Left ventricle myocardium inferior (tissue), 1 donor: ENCODE measurements around the gene ESYT2. TPM values are rescaled to one million over a fixed set of nuclear protein-coding genes. Genes with fewer than 3 reads are reported as not detected.

Experiments
- DNase-seq: peaks from one replicate; pipeline ENCODE4 v3.0.0-alpha.2; 2020
- H3K27ac ChIP-seq: fragments of 200-600 bp; replicated peaks from 2 replicates; pipeline ENCODE4 v1.8.0; 2021
- H3K27me3 ChIP-seq: fragments of 200-600 bp; 2 replicates; pipeline ENCODE4 v1.8.0; 2021; ENCODE audit warnings: low read depth
- H3K36me3 ChIP-seq: fragments of 200-600 bp; 2 replicates; pipeline ENCODE4 v1.8.0; 2021
- H3K4me1 ChIP-seq: fragments of 200-600 bp; 2 replicates; pipeline ENCODE4 v1.8.0; 2021
- H3K4me3 ChIP-seq: fragments of 200-600 bp; 2 replicates; pipeline ENCODE4 v1.8.0; 2021; ENCODE audit warnings: mild to moderate bottlenecking, moderate library complexity
- H3K9me3 ChIP-seq: fragments of 200-600 bp; replicated peaks from 2 replicates; pipeline ENCODE4 v1.8.0; 2021
- intact Hi-C: fragments of 100-400 bp; cut with micrococcal nuclease; formaldehyde crosslinking; loops from one replicate; pipeline ENCODE4 v1.11.0; 2022
- total RNA-seq: library from RNA; stranded (reverse); fragmentation: NEBNext Ultra II Directional; extraction: Animal tissue kit (Norgen Biotek cat#: 25700); gene quantifications from one replicate; pipeline ENCODE4 v1.2.1, GENCODE V29; 2021
- TF ChIP-seq, protein P1 (sequence below): fragments of 200-600 bp; IDR thresholded peaks from 2 replicates; pipeline ENCODE4 v1.8.0; 2021; ENCODE audit warnings: antibody characterized with exemption, mild to moderate bottlenecking, borderline replicate concordance
- donor health status: DM: no; HTN: yes; CAD: no; lungs with severe emphysema.

The ESYT2 gene
- total RNA-seq, 1 donor from 2014 or later = 41.1 TPM

DNA sequence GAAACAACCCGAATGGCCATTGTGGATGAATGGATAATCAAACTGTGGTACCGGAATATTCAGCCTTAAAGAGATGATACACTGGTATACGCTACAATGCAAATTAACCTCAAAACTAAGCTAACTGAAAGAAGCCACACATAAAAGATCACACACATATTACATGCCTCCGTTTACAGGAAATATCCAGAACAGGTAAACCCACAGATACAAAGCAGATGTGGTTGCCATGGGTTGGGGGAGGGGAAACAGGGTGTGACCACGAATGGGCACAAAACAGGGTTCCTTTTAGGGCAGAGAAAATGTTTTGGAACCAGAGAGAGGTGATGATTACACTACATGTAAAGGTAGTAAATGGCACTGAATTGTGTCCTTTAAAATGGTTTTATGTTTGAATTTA is 16.6 kb downstream of the ESYT2 start:
- no peaks in the 10 kb centered on the region for H3K9me3 ChIP-seq
- no peak for DNase-seq
- TF ChIP-seq, protein P1, sequence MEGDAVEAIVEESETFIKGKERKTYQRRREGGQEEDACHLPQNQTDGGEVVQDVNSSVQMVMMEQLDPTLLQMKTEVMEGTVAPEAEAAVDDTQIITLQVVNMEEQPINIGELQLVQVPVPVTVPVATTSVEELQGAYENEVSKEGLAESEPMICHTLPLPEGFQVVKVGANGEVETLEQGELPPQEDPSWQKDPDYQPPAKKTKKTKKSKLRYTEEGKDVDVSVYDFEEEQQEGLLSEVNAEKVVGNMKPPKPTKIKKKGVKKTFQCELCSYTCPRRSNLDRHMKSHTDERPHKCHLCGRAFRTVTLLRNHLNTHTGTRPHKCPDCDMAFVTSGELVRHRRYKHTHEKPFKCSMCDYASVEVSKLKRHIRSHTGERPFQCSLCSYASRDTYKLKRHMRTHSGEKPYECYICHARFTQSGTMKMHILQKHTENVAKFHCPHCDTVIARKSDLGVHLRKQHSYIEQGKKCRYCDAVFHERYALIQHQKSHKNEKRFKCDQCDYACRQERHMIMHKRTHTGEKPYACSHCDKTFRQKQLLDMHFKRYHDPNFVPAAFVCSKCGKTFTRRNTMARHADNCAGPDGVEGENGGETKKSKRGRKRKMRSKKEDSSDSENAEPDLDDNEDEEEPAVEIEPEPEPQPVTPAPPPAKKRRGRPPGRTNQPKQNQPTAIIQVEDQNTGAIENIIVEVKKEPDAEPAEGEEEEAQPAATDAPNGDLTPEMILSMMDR = no peak
- H3K27me3 ChIP-seq = no peaks in the 10 kb centered on the region
- intact Hi-C loops = no loop called here
- H3K4me3 ChIP-seq = no peak overlapping the region
- peak overlapping the region; percentile 73 for H3K27ac ChIP-seq
- peaks cover 80% of the 10 kb centered on the region for H3K4me1 ChIP-seq
- peaks cover 12% of the 10 kb centered on the region for H3K36me3 ChIP-seq

GRCh38 chr7:158811894-158812293 is 17.4 kb downstream of the ESYT2 start:
- TF ChIP-seq, protein P1 = no peak
- Histone ChIP-seq H3K4me3 (no peak overlapping the region), H3K27me3 (no peaks in the 10 kb centered on the region), H3K4me1 (peaks cover 79% of the 10 kb centered on the region), H3K27ac (peak overlapping the region; percentile 73), H3K9me3 (no peaks in the 10 kb centered on the region), H3K36me3 (peaks cover 15% of the 10 kb centered on the region)
- DNase-seq = no peak
- intact Hi-C loops = no loop called here

GRCh38 chr7:158811461-158811860 is 17.8 kb downstream of the ESYT2 start:
- intact Hi-C loops = no loop called here
- H3K27me3 ChIP-seq = no peaks in the 10 kb centered on the region
- TF ChIP-seq, protein P1 = no peak
- no peak for DNase-seq
- no peak overlapping the region for H3K4me3 ChIP-seq
- no peaks in the 10 kb centered on the region for H3K9me3 ChIP-seq
- peaks cover 15% of the 10 kb centered on the region for H3K36me3 ChIP-seq
- peak overlapping the region; percentile 73 for H3K27ac ChIP-seq
- H3K4me1 ChIP-seq = peaks cover 79% of the 10 kb centered on the region

DNA sequence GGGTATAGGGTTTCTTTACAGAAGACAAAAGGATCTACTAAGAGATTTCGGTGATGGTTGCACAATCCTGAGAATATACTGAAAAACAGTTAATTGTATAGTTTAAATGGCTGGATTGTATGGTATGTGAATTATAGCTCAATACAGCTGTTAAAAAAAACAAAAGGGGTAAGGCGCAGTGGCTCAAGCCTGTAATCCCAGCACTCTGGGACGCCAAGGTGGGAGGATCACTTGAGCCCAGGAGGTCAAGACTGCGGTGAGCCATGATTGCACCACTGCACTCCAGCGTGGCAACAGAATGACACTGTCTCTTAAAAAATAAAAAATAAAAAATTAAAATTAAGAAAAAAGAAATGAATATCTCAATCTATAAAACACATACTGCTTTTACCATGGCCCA is 18.5 kb downstream of the ESYT2 start:
- no peak overlapping the region for H3K4me3 ChIP-seq
- H3K4me1 ChIP-seq = peaks cover 79% of the 10 kb centered on the region
- TF ChIP-seq, protein P1 = no peak
- H3K27me3 ChIP-seq = no peaks in the 10 kb centered on the region
- no peaks in the 10 kb centered on the region for H3K9me3 ChIP-seq
- H3K36me3 ChIP-seq = peaks cover 15% of the 10 kb centered on the region
- no peak for DNase-seq
- intact Hi-C loops = no loop called here
- peak overlapping the region; percentile 73 for H3K27ac ChIP-seq

DNA sequence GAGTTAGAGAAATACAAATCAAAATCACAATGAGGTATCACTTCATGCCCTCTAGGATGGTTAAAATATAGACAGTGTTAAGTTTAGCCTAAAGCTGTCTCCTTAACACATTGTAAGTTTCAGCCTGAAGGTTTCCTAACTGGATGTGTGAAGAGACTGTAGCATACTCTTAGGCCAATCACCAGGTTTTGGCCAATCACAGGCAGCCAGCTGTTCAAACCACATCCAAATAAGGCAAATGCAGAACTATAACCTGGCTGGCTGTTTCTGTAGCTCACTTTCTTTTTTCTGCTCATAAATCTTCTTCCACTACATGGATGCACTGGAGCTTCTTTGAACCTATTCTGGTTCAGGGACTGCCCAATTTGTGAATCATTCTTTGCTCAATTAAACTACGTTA is 19.7 kb downstream of the ESYT2 start:
- Histone ChIP-seq H3K4me3 (no peak overlapping the region), H3K27me3 (no peaks in the 10 kb centered on the region), H3K36me3 (peaks cover 15% of the 10 kb centered on the region), H3K4me1 (peaks cover 79% of the 10 kb centered on the region), H3K9me3 (no peaks in the 10 kb centered on the region), H3K27ac (peak overlapping the region; percentile 25)
- intact Hi-C loops = no loop called here
- DNase-seq = no peak
- TF ChIP-seq, protein P1 = no peak

DNA sequence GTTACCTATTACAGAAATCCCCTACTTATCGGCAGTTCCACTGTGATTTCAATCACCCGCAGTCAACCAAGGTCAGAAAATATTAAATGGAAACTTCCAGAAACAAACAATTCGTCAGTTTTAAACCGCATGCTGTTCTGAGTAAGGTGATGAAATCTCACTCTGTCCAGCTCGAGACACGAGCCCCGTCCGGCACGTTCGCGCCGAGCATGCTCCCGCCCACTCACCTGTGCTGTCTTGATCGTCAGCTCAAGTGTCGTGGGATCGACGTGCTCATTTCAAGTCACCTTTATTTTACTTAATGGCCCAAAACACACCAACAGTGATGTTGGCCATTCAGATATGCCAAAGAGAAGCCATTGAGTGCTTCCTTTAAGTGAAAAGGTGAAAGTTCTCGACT is 21.2 kb downstream of the ESYT2 start:
- no peaks in the 10 kb centered on the region for H3K27me3 ChIP-seq
- DNase-seq = no peak
- H3K36me3 ChIP-seq = peaks cover 15% of the 10 kb centered on the region
- peak overlapping the region; percentile 29 for H3K27ac ChIP-seq
- H3K9me3 ChIP-seq = no peaks in the 10 kb centered on the region
- peaks cover 73% of the 10 kb centered on the region for H3K4me1 ChIP-seq
- no peak overlapping the region for H3K4me3 ChIP-seq
- intact Hi-C loops = no loop called here
- TF ChIP-seq, protein P1 = no peak
